DMS153 (cell line): ENCODE measurements around the gene CACNA1I.

Experiments used
- DNase-seq: peaks from one replicate; lab custom pipeline; 2025; lab: John Stamatoyannopoulos, UW

CACNA1I gene

GRCh38 chr22:39699631-39700360 lies 129.2 kb downstream of the CACNA1I start:
- DNase-seq: peak; percentile 71

- no peak for DNase-seq
Measured at GRCh38 chr22:39700565-39700964, 130.0 kb downstream of the CACNA1I start.

- DNase-seq: no peak
Measured at GRCh38 chr22:39703091-39703490, 132.5 kb downstream of the CACNA1I start.

- DNase-seq: no peak
Measured at GRCh38 chr22:39703928-39704639, 133.5 kb downstream of the CACNA1I start.

- no peak for DNase-seq
Measured at GRCh38 chr22:39705386-39705785, 134.8 kb downstream of the CACNA1I start.

GRCh38 chr22:39706376-39707140 lies 136.0 kb downstream of the CACNA1I start:
- DNase-seq: no peak

- DNase-seq: no peak
Measured at GRCh38 chr22:39707351-39707750, 136.8 kb downstream of the CACNA1I start.

GRCh38 chr22:39707816-39708215 lies 137.3 kb downstream of the CACNA1I start:
- DNase-seq: no peak

GRCh38 chr22:39710380-39711150 lies 140.0 kb downstream of the CACNA1I start:
- DNase-seq: no peak

GRCh38 chr22:39712081-39712480 lies 141.5 kb downstream of the CACNA1I start:
- no peak for DNase-seq

GRCh38 chr22:39712751-39713525 lies 142.4 kb downstream of the CACNA1I start:
- DNase-seq: no peak

- DNase-seq: no peak
Measured at GRCh38 chr22:39713799-39714290, 143.3 kb downstream of the CACNA1I start.

- no peak for DNase-seq
Measured at GRCh38 chr22:39714321-39714720, 143.8 kb downstream of the CACNA1I start.

- DNase-seq: no peak
Measured at GRCh38 chr22:39715778-39716495, 145.4 kb downstream of the CACNA1I start.

- DNase-seq: no peak
Measured at GRCh38 chr22:39716534-39716933, 146.0 kb downstream of the CACNA1I start.

- DNase-seq: no peak
Measured at GRCh38 chr22:39717099-39717498, 146.5 kb downstream of the CACNA1I start.

GRCh38 chr22:39718206-39718605 lies 147.7 kb downstream of the CACNA1I start:
- DNase-seq: no peak

GRCh38 chr22:39718921-39719475 lies 148.4 kb downstream of the CACNA1I start:
- DNase-seq: no peak

GRCh38 chr22:39719559-39720450 lies 149.3 kb downstream of the CACNA1I start:
- no peak for DNase-seq
